Left colon (tissue), 2 donors: ENCODE measurements around the gene SLC35A2. TPM values are rescaled to one million over a fixed set of nuclear protein-coding genes. Genes with fewer than 3 reads are reported as not detected.

Experiments used
- ATAC-seq: fragments of 200-7000 bp; cut with Tn5 transposase; one replicate; pipeline ENCODE4 v1.9.1; 2020; ENCODE audit warnings: mild to moderate bottlenecking, moderate library complexity
- DNase-seq, 2 donors: peaks; one replicate each; pipeline ENCODE4 v3.0.0-alpha.2; 2020
- intact Hi-C, 2 donors: fragments of 100-400 bp; cut with DNase I in 1 of 2; cut with micrococcal nuclease in 1 of 2; formaldehyde crosslinking; loops; one replicate each; pipeline versions ENCODE4 v1.11.2 to v1.14.0; 2022; cut with DNase I, micrococcal nuclease
- long read RNA-seq: library from polyadenylated mRNA; unstranded; transcript quantifications from one replicate; pipeline ENCODE4 v2.0.0, GENCODE V29; 2021
- total RNA-seq, 2 donors: library from RNA; stranded (reverse); fragmentation: NEBNext Ultra II Directional; extraction: Animal tissue kit (Norgen Biotek cat#: 25700); gene quantifications; one replicate each; pipeline ENCODE4 v1.2.1, GENCODE V29; 2021
- donor health status: DM: no; HTN: no; CAD: no.
- donor health status: DM: yes; HTN: yes; CAD: no.

The SLC35A2 gene
- 10 to 100 TPM; 50.0 to 60.6 TPM for total RNA-seq
- long read RNA-seq, transcript SLC35A2-207 (4 exons, 1,739 nt): minor isoform, 5 of 122 reads
- long read RNA-seq, transcript SLC35A2-204 (4 exons, 3,047 nt): major isoform, 43 of 122 reads
- long read RNA-seq, partial matches to known transcripts: 52 of 122 reads
- long read RNA-seq, other reads (novel, unspliced or antisense): 20 of 122 reads

DNA sequence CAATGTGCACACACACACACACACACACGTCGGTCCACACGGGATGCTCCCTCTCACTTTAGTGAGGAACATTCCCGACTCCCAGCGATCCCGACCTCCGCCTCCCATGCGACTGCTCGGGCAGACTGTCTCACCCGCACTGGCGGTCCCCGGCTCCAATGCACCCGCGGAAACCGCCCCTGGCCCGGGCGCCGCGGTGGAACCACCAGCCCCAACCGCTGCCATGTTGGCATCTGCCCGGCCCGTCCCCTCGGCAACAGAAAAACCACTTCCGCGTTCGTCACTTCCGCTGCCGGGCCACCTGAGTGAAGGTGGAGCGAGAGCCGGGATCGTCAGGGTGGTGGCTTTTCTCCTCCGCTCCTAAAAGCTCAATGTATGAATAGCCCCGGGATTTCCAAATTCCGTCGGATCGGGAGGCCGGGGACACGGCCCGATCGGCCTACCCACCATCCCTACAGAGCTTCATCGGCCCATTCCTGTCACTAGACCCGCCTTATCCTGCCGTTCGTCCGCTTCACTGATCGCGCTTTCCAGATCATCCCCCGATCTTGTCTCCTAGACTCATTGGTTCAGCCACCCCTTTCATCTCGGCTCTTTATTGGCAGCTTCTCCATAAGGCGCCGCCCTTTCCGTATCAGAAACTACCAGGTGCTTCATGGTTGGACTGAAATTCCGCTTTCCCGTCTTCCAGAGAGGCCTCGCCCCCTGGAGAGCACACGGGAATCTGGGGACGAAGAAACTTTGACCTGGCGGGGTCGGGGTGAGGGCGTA, at the start of gene SLC35A2:
Gene SLC35A2, minus strand, starts transcription at position 235 of the 771 bp plus-strand sequence. Its CDS starts 10 bp downstream, at position 225.
- ATAC-seq (peak; percentile 85), DNase-seq (peak; percentile 81 to 86)
- intact Hi-C loops: no loop called here

GRCh38 chrX:48960291-48960690, 48.8 kb upstream of the SLC35A2 start:
- no peak for ATAC-seq
- no peak for DNase-seq
- intact Hi-C loops: no loop called here

GRCh38 chrX:48958635-48959094, 47.2 kb upstream of the SLC35A2 start:
- intact Hi-C loops: no loop called here
- DNase-seq (peak; percentile 40 to 48), ATAC-seq (peak; percentile 23)

DNA sequence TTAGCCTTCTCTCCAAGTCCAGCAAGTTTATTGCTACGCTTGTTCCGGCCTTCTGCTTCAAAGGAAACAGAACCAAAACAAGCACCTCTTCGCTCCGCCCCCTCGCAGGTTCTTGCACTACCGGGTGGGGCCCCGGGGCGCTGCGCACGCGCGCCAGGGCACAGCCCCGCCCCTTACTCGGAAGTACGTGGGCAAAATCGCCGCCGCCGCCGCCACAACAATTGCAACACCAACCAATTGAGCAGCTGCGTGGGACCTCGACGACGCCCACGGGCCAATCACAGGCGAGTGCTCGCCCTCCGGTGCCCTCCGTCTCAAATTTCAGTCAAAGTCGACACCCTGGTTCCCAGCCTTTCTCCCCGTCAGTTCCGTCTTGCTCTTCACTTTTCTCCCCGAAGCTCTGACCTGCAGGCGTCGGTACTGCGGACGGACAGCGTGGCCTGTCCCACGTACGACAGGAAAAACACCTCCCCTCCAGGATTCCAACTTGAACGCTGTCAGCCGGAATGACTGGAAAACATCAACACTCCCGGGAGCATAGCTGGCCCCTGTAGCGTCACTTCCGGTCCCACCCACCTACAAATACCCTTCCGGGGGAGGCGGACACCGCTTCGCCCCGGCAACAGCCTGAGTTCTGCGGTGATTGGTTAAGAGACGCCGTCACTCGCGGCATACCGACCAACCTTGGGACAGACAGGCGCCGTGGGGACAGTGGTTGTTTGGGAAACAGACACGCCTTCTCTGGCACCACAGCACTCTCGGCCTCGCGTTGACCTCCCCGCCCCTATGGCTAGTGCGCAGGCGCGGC, 46.6 kb upstream of the SLC35A2 start:
- peak; percentile 84 for ATAC-seq
- peak; percentile 93 to 98 for DNase-seq
- intact Hi-C loops: no loop called here

DNA sequence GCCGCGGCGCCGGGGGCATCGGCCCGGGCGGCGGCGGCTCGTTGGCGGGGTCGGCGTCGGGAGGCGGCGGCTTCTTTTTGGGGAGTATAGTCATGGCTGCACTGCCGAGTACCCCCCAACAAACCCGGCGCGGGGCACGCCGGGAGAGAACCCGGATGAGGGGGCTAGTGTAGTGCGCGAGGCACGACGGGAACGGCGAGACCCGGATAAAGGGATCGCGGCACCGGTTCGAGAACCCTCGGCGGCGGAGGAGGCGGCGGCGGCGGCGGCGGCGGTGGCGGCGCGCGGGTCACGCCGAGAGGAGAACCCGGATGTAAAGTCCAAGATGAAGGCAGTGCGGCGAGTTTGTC, 46.0 kb upstream of the SLC35A2 start, which contains the start of gene OTUD5:
Gene OTUD5, minus strand, starts transcription at position 131 of the 350 bp plus-strand sequence. Its CDS starts 37 bp downstream, at position 94.
- no peak for ATAC-seq
- no peak for DNase-seq
- intact Hi-C loops: no loop called here

DNA sequence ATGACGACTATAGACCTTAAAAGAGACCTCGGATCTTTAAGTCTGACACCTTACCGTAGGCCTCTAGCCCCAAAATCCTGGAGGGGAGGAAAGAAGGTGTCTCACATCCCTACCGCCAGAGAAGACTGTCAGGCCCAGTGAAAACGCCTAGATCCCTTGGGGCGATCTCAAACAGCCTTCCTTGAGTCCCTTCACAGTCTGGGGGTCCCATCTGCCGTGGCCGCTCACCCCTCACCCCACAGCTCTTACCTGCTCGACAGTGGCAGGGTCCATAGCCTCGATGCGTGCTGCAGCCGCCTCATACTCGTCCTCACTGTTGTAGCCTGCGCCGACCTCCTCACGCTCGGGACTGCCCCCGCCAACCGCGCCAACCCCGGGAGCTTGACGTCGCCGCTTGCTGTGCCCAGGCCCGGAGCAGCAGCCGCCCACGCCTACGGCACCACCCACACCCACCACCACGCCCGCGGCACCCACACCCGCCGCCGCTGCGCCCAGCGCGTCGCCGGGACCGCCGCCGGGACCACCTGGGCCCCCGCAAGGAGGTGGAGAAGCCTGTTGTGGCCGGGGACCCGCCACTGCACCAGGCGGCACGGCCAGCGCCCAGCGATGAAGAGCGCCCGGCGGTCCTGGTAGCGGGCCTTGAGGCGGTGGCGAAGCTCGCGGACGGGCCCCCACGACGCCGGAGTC, 45.4 kb upstream of the SLC35A2 start:
- peak; percentile 16 for ATAC-seq
- DNase-seq: peak in 1 of 2 donors; percentile 42
- intact Hi-C loops: no loop called here

DNA sequence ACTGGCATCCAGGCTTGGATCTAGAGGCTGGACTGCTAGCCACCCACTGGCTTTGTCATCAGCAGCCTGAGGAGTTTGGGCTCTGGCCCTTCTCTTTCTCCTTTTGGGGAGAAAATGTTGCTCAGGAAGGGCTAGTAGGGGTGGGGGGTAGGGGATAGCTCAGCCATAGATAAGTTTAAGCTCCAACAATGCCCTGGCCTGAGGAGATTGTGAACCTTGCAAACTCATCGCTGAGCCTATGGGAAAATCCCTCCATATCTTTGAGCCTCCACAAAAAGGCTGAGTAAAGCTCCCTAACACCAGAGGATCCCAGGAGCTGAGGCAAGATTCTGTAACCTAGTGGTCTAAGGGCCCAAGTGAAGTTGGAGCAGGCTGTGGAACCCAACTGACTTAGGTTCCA, 37.1 kb upstream of the SLC35A2 start:
- intact Hi-C loops: no loop called here
- no peak for DNase-seq

GRCh38 chrX:48945517-48946348, 34.3 kb upstream of the SLC35A2 start:
- ATAC-seq: peak; percentile 81
- peak in 1 of 2 donors; percentile 71 for DNase-seq
- intact Hi-C loops: no loop called here

More for the DNA sequence above, 37.1 kb upstream of the SLC35A2 start:
- ATAC-seq: no peak

DNA sequence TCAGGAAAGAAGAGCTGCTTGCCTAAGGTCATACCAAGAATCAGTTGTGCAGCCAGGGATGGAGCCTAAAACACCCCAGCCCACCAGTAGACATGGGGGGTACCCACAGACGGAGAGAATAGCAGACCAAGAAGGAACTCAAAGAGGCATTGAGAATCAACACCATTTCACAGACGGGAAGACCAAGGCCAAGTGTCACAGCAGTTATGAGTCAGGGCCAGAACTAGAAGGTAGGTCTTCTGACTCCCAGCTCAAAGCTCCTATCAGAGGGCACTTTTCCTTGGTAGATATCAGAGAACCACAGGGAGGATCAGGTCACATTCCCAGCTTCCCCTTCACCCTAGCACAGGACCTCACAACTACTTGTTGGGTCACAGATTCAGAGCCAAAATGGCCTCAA, 31.4 kb upstream of the SLC35A2 start:
- DNase-seq: no peak
- no peak for ATAC-seq
- intact Hi-C loops: no loop called here

DNA sequence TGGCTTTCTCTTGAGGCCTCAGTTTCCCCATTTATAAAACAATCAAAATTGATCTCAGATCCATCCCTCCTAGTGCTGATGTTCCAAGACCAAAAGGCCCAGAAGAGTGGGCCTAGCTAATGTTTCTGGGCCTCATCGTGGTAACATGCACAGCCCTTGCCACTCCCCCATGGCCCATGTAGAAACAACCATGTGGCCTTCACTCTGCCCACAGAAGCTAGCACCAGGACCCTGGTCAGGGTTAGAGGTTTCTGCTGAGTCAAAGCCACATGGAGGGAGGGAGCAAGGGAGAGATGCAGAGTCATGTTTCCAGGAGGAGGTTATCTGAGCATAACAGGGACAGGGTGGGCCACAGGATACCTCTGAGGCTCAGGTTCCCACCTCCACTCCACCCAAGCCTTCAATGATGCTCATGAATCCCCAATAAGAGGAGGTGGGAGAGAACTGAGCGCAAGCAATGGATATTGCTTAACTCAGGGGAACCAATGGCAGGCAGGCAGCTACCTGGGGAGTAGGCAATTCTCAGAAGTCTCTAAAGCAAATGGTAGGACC, 29.0 kb upstream of the SLC35A2 start:
- intact Hi-C loops: no loop called here
- ATAC-seq: no peak
- no peak for DNase-seq

DNA sequence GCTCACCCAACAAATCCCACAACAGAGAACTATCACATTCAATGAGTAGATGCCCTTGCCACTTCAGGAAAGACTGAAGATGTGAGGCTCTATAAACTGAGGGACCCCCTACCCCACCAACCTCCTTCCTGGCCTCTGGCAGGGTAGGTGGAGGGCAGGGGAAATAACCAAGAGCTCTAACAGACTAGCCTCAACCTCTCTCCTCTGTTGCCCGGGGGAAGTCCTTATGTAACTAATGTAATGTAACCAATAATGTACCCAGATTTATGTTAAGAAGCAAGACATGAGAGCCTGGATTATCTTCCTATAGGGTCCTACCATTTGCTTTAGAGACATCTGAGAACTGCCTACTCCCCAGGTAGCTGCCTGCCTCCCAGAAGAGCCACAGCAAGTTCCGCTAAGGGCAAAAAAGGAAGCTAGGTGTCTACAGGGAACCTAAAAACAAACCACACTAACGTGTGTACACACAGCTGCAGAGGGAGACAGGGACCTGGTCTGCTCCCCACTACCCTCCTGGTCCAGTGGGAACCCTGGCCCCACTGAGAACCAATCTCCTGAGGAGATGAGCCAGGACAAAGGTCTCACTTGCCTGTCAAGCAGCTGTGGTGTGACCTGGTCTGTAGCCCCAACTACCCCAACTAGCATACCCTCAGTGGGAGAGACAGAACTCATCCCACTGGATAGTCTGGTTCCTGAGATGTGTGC, 28.2 kb upstream of the SLC35A2 start:
- intact Hi-C loops: no loop called here
- DNase-seq: no peak

GRCh38 chrX:48938721-48939425, 27.4 kb upstream of the SLC35A2 start:
- peak; percentile 35 to 54 for DNase-seq
- intact Hi-C loops: no loop called here
- peak; percentile 24 for ATAC-seq

More for the DNA sequence above, 28.2 kb upstream of the SLC35A2 start:
- ATAC-seq: no peak

DNA sequence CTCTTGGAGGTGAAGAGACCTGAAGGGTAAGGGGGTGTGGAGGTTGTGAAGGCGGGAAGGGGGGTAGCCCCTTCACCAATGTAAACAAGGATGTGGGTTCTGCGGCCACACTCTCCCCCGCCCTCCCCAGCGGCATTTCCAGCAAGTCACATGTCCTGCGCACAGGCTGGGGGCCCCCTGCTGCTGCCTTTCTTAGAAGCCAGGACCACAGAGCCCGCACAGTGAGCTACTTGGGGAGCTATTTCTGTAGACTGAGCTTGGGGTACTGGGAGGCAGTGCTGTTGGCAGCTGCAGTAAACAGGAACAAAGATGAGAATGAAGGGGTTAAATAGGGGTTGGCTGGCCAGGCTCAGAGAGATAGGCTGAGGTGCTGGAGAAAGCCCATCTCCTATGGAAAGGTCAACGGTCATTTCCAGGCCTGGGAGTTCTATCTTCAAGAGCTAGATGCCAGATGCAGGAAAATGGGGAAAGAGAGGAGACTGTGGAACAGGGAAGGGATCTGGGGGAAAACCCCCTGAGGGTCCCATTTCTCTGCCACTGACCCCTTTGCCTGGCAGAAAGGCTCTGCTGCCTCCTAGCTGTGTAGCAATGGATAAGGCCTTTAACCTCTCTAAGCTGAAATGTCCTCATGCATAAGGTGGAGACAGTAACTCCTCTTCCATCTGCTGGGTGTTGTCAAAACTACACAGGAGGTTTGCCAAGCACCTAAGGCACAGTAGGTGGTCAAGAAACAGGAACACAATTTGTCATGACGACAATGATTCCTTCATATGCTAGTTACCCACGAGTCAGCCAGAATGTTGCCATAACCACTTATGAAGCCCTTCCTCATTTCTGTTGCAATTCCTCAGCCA, 25.8 kb upstream of the SLC35A2 start:
- peak; percentile 51 for ATAC-seq
- intact Hi-C loops: no loop called here
- peak; percentile 71 to 74 for DNase-seq

GRCh38 chrX:48936429-48937053, 25.1 kb upstream of the SLC35A2 start:
- intact Hi-C loops: no loop called here
- DNase-seq: no peak
- no peak for ATAC-seq

DNA sequence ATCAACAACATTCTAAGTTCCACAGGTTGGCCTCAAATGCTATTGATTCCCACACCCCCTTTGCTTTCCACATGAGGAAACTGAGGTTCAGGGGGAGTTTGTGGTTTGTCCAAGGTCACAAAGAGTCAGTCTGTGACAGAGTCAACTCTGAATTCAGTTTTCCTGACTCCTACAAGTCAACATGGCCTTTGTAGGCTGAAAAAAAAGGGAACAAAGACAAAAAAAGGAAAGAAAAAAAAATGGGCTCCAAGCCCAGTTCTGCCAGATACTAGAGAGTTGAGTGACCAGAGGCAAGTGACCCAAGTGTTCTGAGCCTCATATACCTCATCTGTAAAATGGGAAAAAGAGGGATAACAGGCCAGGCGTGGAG, 23.8 kb upstream of the SLC35A2 start:
- DNase-seq: no peak
- ATAC-seq: no peak
- intact Hi-C loops: no loop called here
